ENCODE results near the gene TBC1D3H.
"Not testable (repeated sequence)": the region's sequence is repeated elsewhere in the genome, so short reads cannot be mapped to it uniquely, and the experiment has no call there.

The TBC1D3H gene

GRCh38 chr17:36388385-36389245, at the start of gene TBC1D3H:
TBC1D3H (minus strand) TSS chr17:36388435; CDS start chr17:36386895, 1,540 bp downstream.
- not testable (repeated sequence) for DNase-seq

- not testable (repeated sequence) for DNase-seq
These were observed 40.7 kb upstream of the TBC1D3H start for GRCh38 chr17:36428891-36429290.

- DNase-seq, result not testable (repeated sequence)
These were observed 27.1 kb upstream of the TBC1D3H start for GRCh38 chr17:36415180-36415941.

GRCh38 chr17:36390943-36391645, 2.9 kb upstream of the TBC1D3H start:
- DNase-seq, result not testable (repeated sequence)

- not testable (repeated sequence) for DNase-seq
These were observed 12.3 kb downstream of the TBC1D3H start for GRCh38 chr17:36375938-36376337.

- DNase-seq, result not testable (repeated sequence)
These were observed 25.7 kb downstream of the TBC1D3H start for GRCh38 chr17:36362496-36362895.
